Thoracic aorta (tissue), 2 donors: ENCODE results near the gene C4orf33. TPM values are rescaled to one million over a fixed set of nuclear protein-coding genes. Genes with fewer than 3 reads are reported as not detected.

ENCODE experiments used
- ATAC-seq: fragments of 150-250 bp; one replicate; pipeline ENCODE4 v1.8.0; 2017; ENCODE audit warnings: low read depth; ENCODE audit not compliant: insufficient number of reproducible peaks, low FRiP score
- DNase-seq: peaks from one replicate; pipeline ENCODE4 v3.0.0-alpha.2; 2020; ENCODE audit warnings: low spot score
- H3K27ac ChIP-seq, 2 donors: fragments of 200-600 bp; sonication (generic); 1 replicate in 1 of 2; 2 replicates in 1 of 2; pipeline ENCODE4 v1.5.1; 2016; ENCODE audit warnings: mild to moderate bottlenecking in 2 of 2, moderate library complexity in 2 of 2
- H3K27me3 ChIP-seq: fragments of 200-600 bp; sonication (generic); replicated peaks from 2 replicates; pipeline ENCODE4 v1.6.0; 2016; ENCODE audit warnings: mild to moderate bottlenecking; ENCODE audit not compliant: insufficient read depth
- H3K36me3 ChIP-seq: fragments of 200-600 bp; sonication (generic); one replicate; pipeline ENCODE4 v1.5.1; 2016
- H3K4me1 ChIP-seq, 2 donors: fragments of 200-600 bp; sonication (generic); 1 replicate in 1 of 2; 2 replicates in 1 of 2; pipeline versions ENCODE4 v1.5.1 to v1.6.0; 2016; ENCODE audit warnings: low read depth in 2 of 2, mild to moderate bottlenecking in 1 of 2; ENCODE audit not compliant: control insufficient read depth in 1 of 2
- H3K4me3 ChIP-seq: fragments of 200-600 bp; sonication (generic); 2 replicates; pipeline ENCODE4 v1.5.1; 2016; ENCODE audit warnings: mild to moderate bottlenecking
- H3K9me3 ChIP-seq: fragments of 200-600 bp; sonication (generic); 2 replicates; pipeline ENCODE4 v1.5.1; 2016
- CTCF ChIP-seq: fragments of 200-600 bp; sonication (generic); IDR thresholded peaks from one replicate; pipeline ENCODE4 v1.5.1; 2019; ENCODE audit warnings: antibody characterized with exemption
- total RNA-seq, 2 donors: library from RNA; depleted of rRNA; stranded (reverse); fragments of >200 nt; gene quantifications; one replicate each; pipeline versions ENCODE4 v1.1.0 to v1.2.3, GENCODE V29; 2016

The C4orf33 gene
- total RNA-seq, 2 donors from 2014 or later, result 2.2 to 4.9 TPM

- ATAC-seq (no peak), DNase-seq (no peak)
- no peak overlapping the region for H3K27ac ChIP-seq
- H3K4me1 ChIP-seq, result no peaks in the 10 kb centered on the region
- H3K9me3 ChIP-seq, result no peaks in the 10 kb centered on the region
- H3K36me3 ChIP-seq, result no peaks in the 10 kb centered on the region
- no peak for TF ChIP-seq CTCF
- H3K4me3 ChIP-seq, result no peak overlapping the region
- H3K27me3 ChIP-seq, result no peaks in the 10 kb centered on the region
Observed at GRCh38 chr4:129109965-129110824, 14.2 kb downstream of the C4orf33 start.

- no peak for ATAC-seq
- Histone ChIP-seq H3K36me3 (no peaks in the 10 kb centered on the region), H3K4me3 (no peak overlapping the region), H3K27ac (no peak overlapping the region), H3K27me3 (no peaks in the 10 kb centered on the region), H3K9me3 (no peaks in the 10 kb centered on the region), H3K4me1 (no peaks in the 10 kb centered on the region)
- TF ChIP-seq CTCF, result no peak
- DNase-seq, result no peak
Observed at GRCh38 chr4:129110931-129111330, 15.0 kb downstream of the C4orf33 start.

- Histone ChIP-seq H3K4me3 (no peak overlapping the region), H3K36me3 (no peaks in the 10 kb centered on the region), H3K9me3 (no peaks in the 10 kb centered on the region), H3K27ac (no peak overlapping the region), H3K27me3 (no peaks in the 10 kb centered on the region), H3K4me1 (no peaks in the 10 kb centered on the region)
- ATAC-seq (no peak), DNase-seq (no peak)
- no peak for TF ChIP-seq CTCF
Observed at GRCh38 chr4:129111919-129112318, 16.0 kb downstream of the C4orf33 start.

GRCh38 chr4:129113434-129113833, 17.5 kb downstream of the C4orf33 start:
- DNase-seq, result no peak
- no peak for TF ChIP-seq CTCF
- Histone ChIP-seq H3K27ac (no peak overlapping the region), H3K9me3 (no peaks in the 10 kb centered on the region), H3K4me3 (no peak overlapping the region), H3K27me3 (no peaks in the 10 kb centered on the region), H3K36me3 (no peaks in the 10 kb centered on the region), H3K4me1 (no peaks in the 10 kb centered on the region)
- ATAC-seq, result no peak

- no peaks in the 10 kb centered on the region for H3K27me3 ChIP-seq
- DNase-seq, result no peak
- no peaks in the 10 kb centered on the region for H3K9me3 ChIP-seq
- no peak for TF ChIP-seq CTCF
- H3K27ac ChIP-seq, result no peak overlapping the region
- H3K36me3 ChIP-seq, result no peaks in the 10 kb centered on the region
- no peak overlapping the region for H3K4me3 ChIP-seq
- ATAC-seq, result no peak
- H3K4me1 ChIP-seq, result no peaks in the 10 kb centered on the region
Observed at GRCh38 chr4:129113919-129114318, 18.0 kb downstream of the C4orf33 start.
